Fibroblast of lung (primary cell): ENCODE data around the gene SGCD. TPM values are rescaled to one million over a fixed set of nuclear protein-coding genes. Genes with fewer than 3 reads are reported as not detected.

ENCODE experiments used
- DNase-seq, 2 donors: peaks; one replicate each; pipeline versions ENCODE4 v3.0.0 to v3.0.0-alpha.2; 2010; ENCODE audit warnings: low read depth in 2 of 2
- H2AFZ ChIP-seq: 2 replicates; pipeline ENCODE4 v1.5.1; 2012; ENCODE audit warnings: low read length, control low read depth, inconsistent platforms
- H3K27ac ChIP-seq: 2 replicates; pipeline ENCODE4 v1.5.1; 2011; ENCODE audit warnings: low read length, control low read depth; ENCODE audit not compliant: insufficient read depth
- H3K27me3 ChIP-seq: 2 replicates; pipeline ENCODE4 v1.5.1; 2011; ENCODE audit warnings: mild to moderate bottlenecking, low read length; ENCODE audit not compliant: control insufficient read depth, insufficient read depth
- H3K36me3 ChIP-seq: 2 replicates; pipeline ENCODE4 v1.5.1; 2011; ENCODE audit warnings: low read length; ENCODE audit not compliant: control insufficient read depth, insufficient read depth
- H3K4me1 ChIP-seq: 2 replicates; pipeline ENCODE4 v1.5.1; 2011; ENCODE audit warnings: low read length; ENCODE audit not compliant: control insufficient read depth, insufficient read depth; ENCODE audit errors: extremely low read depth
- H3K4me2 ChIP-seq: 2 replicates; pipeline ENCODE4 v1.5.1; 2011; ENCODE audit warnings: low read length, control low read depth; ENCODE audit not compliant: insufficient read depth; ENCODE audit errors: extremely low read depth
- H3K4me3 ChIP-seq, 4 experiments: fragments of 200-600 bp in 1 of 4; sonication (generic) in 1 of 4; replicated peaks in 1 of 4; 2 replicates each; pipeline ENCODE4 v1.5.1; 2011 to 2016; ENCODE audit warnings: low read length in 4 of 4, low read depth in 3 of 4, mild to moderate bottlenecking in 3 of 4, control low read depth in 2 of 4, inconsistent platforms in 1 of 4, mixed read lengths in 1 of 4; ENCODE audit not compliant: insufficient read depth in 1 of 4; ENCODE audit errors: control extremely low read depth in 1 of 4
- H3K79me2 ChIP-seq: 2 replicates; pipeline ENCODE4 v1.5.1; 2012; ENCODE audit warnings: mild to moderate bottlenecking, low read length, inconsistent platforms; ENCODE audit not compliant: control insufficient read depth, insufficient read depth
- H3K9ac ChIP-seq: 2 replicates; pipeline ENCODE4 v1.5.1; 2011; ENCODE audit warnings: mild to moderate bottlenecking, low read length, control low read depth; ENCODE audit not compliant: insufficient read depth
- H3K9me3 ChIP-seq: 2 replicates; pipeline ENCODE4 v1.5.1; 2012; ENCODE audit warnings: low read depth, low read length; ENCODE audit not compliant: control insufficient read depth, insufficient read depth
- H4K20me1 ChIP-seq: 2 replicates; pipeline ENCODE4 v1.5.1; 2011; ENCODE audit warnings: low read length; ENCODE audit not compliant: control insufficient read depth, insufficient read depth; ENCODE audit errors: extremely low read depth
- EZH2 ChIP-seq: IDR thresholded peaks from 2 replicates; pipeline ENCODE4 v1.5.1; 2012; ENCODE audit warnings: low read length, control low read depth, mild to moderate bottlenecking; ENCODE audit errors: missing control alignments
- polyA plus RNA-seq, 2 donors: library from polyadenylated mRNA; depleted of rRNA in 1 of 2; stranded (reverse) in 1 of 2; unstranded in 1 of 2; fragments of >200 nt; gene quantifications; 2 replicates each; pipeline ENCODE4 v1.2.1, GENCODE V29; 2011 to 2012; ENCODE audit warnings: missing spikeins in 1 of 2
- total RNA-seq: library from RNA; depleted of rRNA; stranded (reverse); fragments of >200 nt; gene quantifications from 2 replicates; pipeline ENCODE4 v1.2.1, GENCODE V29; 2014
- TF ChIP-seq, protein P1 (sequence below), 2 donors: IDR thresholded peaks in 1 of 2; conservative IDR thresholded peaks in 1 of 2; 1 replicate in 1 of 2; 2 replicates in 1 of 2; pipeline ENCODE4 v1.5.1; 2011 to 2012; ENCODE audit warnings: low read length in 2 of 2, control low read depth in 1 of 2, inconsistent platforms in 1 of 2, low read depth in 1 of 2, mild to moderate bottlenecking in 1 of 2

The SGCD gene
- total and polyA plus RNA-seq, 2 donors (not counting 1 experiment from before 2014, with no cell fraction given): 13.3 to 67.5 TPM

DNA sequence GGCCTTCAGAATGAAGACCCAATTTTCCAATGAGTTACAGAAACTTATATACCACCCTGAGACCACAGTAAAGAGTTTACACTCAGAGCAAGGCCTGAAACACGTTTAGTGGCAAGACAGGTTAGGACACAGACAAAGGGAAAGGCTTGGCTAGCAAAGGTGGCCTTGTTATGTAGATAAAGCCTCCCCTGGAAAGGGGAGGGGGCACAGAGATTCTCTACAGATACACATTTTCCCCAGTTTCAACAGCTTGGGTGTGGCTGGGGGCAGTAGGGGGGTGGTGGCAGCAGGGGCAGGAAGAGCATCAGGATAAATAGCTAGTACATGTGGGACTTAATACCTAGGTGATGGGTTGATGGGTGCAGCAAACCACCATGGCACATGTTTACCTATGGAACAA is 471.2 kb downstream of the SGCD start:
- H3K4me2 ChIP-seq: no peak overlapping the region
- H3K9ac ChIP-seq: no peak overlapping the region
- no peaks in the 10 kb centered on the region for H3K27me3 ChIP-seq
- no peaks in the 10 kb centered on the region for H3K4me1 ChIP-seq
- TF ChIP-seq, protein P1, sequence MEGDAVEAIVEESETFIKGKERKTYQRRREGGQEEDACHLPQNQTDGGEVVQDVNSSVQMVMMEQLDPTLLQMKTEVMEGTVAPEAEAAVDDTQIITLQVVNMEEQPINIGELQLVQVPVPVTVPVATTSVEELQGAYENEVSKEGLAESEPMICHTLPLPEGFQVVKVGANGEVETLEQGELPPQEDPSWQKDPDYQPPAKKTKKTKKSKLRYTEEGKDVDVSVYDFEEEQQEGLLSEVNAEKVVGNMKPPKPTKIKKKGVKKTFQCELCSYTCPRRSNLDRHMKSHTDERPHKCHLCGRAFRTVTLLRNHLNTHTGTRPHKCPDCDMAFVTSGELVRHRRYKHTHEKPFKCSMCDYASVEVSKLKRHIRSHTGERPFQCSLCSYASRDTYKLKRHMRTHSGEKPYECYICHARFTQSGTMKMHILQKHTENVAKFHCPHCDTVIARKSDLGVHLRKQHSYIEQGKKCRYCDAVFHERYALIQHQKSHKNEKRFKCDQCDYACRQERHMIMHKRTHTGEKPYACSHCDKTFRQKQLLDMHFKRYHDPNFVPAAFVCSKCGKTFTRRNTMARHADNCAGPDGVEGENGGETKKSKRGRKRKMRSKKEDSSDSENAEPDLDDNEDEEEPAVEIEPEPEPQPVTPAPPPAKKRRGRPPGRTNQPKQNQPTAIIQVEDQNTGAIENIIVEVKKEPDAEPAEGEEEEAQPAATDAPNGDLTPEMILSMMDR (conservative IDR thresholded peaks at IDR 0.05 in 1 of 2, IDR thresholded peaks at IDR 0.05 in 1 of 2; ENCODE audit: low read depth in 1 of 2, low read length in 2 of 2): no peak
- TF ChIP-seq EZH2: no peak
- no peaks in the 10 kb centered on the region for H3K36me3 ChIP-seq
- no peaks in the 10 kb centered on the region for H4K20me1 ChIP-seq
- no peak overlapping the region for H3K27ac ChIP-seq
- H2AFZ ChIP-seq: no peak overlapping the region
- no peaks in the 10 kb centered on the region for H3K9me3 ChIP-seq
- DNase-seq: no peak
- H3K79me2 ChIP-seq: no peaks in the 10 kb centered on the region
- no peak overlapping the region for H3K4me3 ChIP-seq

DNA sequence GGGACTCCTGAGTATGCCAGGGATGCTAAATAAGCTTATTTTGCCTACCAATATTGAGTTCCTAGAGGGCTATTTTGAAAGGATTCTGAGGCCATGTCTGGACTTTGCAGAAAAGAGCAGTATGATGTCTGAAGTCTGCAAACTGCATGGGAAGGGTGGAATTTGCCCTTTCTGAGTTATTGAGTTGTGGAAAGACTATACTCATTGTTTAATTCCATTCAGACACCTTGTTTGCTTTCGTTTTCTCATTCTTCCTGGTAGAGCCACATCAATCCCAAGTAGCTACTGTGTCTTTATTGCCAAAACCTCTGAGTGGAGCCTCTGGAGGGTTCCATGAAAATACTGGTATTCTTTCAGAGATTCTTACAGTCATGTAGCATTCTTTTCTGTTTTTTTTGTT is 472.2 kb downstream of the SGCD start:
- H3K9me3 ChIP-seq: no peaks in the 10 kb centered on the region
- no peak overlapping the region for H2AFZ ChIP-seq
- TF ChIP-seq EZH2: no peak
- TF ChIP-seq, protein P1 (conservative IDR thresholded peaks at IDR 0.05 in 1 of 2, IDR thresholded peaks at IDR 0.05 in 1 of 2; ENCODE audit: low read depth in 1 of 2, low read length in 2 of 2): no peak
- no peaks in the 10 kb centered on the region for H3K4me1 ChIP-seq
- H4K20me1 ChIP-seq: no peaks in the 10 kb centered on the region
- no peak overlapping the region for H3K9ac ChIP-seq
- no peak overlapping the region for H3K4me3 ChIP-seq
- no peaks in the 10 kb centered on the region for H3K79me2 ChIP-seq
- DNase-seq: no peak
- H3K36me3 ChIP-seq: no peaks in the 10 kb centered on the region
- H3K27me3 ChIP-seq: no peaks in the 10 kb centered on the region
- H3K4me2 ChIP-seq: no peak overlapping the region
- H3K27ac ChIP-seq: no peak overlapping the region

DNA sequence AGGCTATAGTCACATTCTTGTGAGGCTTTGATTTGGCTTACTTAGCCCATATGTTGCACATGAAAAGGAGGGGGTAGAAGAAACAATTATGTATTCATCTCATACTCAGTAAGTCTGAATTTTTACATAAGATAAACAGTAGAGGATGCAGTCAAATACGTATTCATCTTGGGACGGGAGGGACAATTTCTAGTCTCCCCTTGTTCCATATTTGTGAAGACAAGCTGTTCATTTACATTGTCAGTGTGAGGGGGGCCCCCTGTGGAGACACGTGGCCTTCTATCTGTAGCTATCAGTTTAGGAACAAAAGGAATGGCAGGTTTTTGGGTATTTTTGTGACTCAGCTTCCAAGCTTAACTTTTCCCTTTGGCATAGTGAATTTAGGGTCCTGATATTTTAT is 474.0 kb downstream of the SGCD start:
- TF ChIP-seq, protein P1 (conservative IDR thresholded peaks at IDR 0.05 in 1 of 2, IDR thresholded peaks at IDR 0.05 in 1 of 2; ENCODE audit: low read depth in 1 of 2, low read length in 2 of 2): no peak
- no peak for TF ChIP-seq EZH2

More for the DNA sequence above, 474.0 kb downstream of the SGCD start:
- Histone ChIP-seq H3K4me3 (no peak overlapping the region), H3K4me2 (no peak overlapping the region), H3K4me1 (no peaks in the 10 kb centered on the region), H3K9me3 (no peaks in the 10 kb centered on the region), H2AFZ (no peak overlapping the region), H4K20me1 (no peaks in the 10 kb centered on the region), H3K27ac (no peak overlapping the region), H3K36me3 (no peaks in the 10 kb centered on the region), H3K79me2 (no peaks in the 10 kb centered on the region), H3K9ac (no peak overlapping the region), H3K27me3 (no peaks in the 10 kb centered on the region)
- DNase-seq: no peak
